Measurements from ENCODE around the gene HAO2.

The HAO2 gene

DNA sequence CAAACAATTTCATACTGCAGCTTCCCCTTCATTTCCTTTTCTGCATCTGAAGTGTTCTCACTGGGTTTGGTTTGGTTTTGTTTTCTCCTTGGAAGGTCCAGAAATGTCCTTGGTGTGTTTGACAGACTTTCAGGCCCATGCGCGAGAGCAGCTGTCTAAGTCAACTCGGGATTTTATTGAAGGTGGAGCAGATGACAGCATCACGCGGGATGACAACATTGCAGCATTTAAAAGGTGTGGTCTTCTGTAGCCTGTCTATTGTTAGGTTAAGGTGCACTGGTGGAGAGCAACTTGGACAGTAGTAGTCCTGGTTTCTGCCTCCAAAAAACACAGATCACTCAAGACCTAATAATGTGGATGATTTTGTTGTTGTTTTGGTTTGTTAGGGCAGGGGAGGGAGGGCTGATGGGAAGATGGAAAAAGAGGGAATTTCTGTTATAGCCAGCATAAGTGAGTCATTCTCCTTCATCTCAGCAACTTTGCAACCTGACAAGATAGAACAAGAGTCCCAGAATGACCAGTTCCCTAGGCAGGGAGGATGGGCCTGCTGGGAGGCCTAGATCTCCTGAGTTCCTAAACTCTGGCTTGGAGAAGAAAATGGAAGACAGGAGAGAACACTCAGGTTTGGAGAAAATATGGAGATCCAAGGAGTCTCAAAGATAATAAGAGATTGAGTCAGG lies 12.5 kb downstream of the HAO2 start:
- DNase-seq = no peak

DNA sequence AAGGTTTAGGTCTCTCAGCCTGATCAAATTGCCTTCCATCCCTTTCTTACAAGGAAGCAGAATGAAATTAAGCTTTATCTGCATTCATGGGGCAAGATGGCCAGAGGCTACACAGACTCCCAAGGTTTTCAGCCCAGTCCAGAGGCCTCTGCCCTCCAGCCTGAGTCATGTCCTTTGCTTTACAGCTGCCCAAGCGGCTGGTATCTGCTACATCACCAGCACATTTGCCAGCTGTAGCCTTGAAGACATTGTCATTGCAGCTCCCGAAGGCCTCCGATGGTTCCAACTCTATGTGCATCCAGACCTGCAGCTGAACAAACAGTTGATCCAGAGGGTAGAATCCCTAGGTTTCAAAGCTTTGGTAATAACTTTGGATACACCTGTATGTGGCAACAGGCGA lies 16.0 kb downstream of the HAO2 start:
- DNase-seq = no peak

DNA sequence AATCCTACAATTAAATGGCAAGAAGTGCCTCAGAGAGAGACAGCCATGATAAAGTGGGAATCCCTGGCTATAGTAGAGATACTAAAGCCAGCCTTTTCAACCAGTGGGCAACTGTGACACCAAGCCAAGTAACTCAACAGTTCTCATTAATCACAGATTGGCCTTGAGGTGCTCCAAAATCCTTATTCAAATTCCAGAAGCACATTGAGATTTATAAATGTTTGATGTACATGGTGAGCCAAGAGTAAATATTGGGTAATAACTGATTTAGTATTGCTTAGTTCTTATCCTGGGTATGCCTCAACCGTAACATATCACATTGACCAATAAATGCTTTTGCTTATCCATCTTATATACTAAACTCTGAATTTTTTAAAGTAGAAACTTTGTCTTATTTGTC lies 17.1 kb downstream of the HAO2 start:
- no peak for DNase-seq

DNA sequence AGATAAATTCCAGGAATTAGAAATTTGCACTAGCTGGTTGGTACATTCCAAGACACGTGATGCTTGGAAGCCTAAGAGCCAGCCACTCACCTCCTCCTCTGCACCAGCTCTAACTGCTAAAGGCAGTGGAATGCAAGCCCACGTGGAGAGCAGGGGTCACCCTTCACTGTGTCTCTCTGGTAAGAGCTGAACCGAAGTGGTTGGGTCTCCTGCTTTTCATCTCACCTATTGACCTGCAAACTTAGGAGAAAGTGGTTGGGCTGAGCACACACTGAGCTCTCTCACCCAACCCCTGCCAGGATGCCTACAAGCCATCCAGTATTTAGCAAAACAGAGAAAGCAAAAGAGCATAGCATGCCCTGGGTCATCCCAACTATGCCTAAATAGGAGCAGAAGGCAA lies 19.3 kb downstream of the HAO2 start:
- DNase-seq = no peak

DNA sequence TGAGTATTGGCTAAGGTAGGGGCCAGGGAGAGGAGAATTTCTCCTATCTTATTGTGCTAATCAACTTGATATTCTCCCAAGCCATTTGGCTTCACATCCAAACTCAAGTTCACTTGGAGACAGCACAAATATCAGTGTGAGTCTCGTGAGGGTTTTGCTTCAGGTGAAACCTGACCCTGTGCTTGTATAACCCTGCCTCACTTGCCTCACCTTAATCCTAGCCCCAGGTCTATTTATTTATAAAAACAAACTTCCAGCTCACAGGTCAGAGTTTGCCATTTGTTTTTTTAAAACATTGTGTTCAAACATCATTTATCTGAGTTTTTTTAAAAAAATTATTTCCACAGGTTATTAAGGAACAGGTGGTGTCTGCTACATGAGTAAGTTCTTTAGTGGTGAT lies 19.9 kb downstream of the HAO2 start:
- DNase-seq = no peak

DNA sequence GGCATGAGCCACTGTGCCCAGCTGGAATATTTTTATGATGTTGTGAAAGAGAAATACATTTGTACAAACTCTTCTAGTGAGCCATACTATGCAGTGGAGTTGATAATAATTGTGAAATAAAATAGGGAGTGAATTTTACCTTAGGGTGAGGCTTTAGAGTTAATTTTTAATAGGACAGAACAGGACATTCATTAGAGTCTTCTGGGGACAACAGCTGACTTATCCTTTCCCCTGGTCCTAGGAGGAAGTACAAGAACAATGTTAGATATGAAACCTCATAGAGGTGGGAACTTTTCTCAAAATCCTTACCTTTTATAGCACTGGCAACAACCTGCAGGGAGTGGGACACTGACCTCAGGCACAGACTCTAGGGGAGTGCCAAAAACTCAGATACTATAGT lies 21.9 kb downstream of the HAO2 start:
- no peak for DNase-seq

DNA sequence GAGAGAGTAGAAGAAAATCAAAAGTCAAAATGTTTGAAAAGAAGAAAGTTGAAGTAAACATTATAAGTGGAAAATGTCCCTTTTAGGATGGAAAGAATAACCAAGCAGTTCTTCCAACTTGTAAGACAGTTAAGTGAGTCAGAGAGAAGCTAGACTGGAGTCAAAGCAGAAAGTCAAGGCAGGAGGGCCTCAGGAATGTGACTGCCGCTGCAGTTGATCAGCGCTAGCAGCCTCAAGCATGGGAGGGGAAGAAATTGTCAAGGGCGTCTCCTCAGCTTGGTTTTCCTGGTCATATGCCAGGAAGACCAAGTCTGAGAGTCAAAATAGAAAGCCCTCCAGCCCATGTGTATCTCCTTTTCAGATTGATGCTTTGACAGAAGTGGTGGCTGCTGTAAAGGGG lies 23.2 kb downstream of the HAO2 start:
- no peak for DNase-seq

DNA sequence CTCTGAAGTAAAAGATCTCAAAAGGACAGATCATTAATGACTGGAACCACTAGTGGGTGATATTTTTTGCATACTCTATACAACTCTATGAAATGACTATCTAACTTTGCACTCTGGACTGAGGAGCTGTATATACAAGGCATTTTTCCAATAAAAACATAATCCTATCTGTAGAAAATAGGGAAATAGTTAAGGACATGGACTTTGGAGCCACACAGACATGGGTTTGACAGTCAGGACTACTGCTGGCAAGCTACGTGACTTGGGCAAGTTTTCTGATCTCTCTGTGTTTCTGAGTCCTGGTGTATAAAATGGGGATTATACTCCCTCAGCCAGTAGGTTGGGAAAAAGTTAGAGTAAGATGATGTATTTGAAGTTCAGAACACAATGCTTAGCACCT lies 25.5 kb downstream of the HAO2 start:
- no peak for DNase-seq

DNA sequence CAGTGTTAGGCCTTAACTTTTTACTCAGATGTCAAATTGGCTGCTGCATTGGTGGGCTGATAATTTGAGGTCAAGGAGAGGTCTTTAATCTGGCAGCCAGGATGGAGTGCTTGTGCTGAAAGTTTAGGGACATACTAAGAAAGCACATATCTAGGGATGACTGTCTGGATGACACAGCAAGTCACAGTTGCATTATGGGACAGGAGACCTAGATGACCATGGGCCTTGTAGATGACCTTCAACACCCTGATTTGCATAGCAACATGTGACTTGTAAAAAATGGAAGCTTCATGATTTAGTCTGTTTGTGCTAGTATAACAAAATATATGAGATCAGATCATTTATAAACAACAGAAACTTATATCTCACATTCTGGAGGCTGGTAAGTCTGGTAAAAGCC lies 28.4 kb downstream of the HAO2 start:
- DNase-seq = no peak

DNA sequence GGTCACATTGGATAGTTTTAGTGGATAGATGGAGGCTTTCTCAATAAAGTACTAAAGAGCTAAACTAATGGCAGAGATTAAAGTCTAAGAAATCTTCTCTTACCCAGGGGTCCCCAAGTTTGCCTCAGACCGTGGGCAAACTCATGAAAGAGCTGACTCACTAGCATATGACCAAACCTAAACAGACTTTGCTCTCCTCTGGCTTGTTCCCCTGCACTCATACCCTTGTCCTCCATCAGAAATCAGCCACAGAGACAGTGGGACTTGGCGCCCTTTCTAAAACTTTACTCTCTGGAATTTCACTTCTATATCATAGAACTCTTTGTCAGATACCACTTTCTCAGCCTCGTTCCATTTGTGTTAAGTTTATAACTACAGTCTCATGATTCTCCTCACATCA lies 29.4 kb downstream of the HAO2 start:
- DNase-seq = no peak

DNA sequence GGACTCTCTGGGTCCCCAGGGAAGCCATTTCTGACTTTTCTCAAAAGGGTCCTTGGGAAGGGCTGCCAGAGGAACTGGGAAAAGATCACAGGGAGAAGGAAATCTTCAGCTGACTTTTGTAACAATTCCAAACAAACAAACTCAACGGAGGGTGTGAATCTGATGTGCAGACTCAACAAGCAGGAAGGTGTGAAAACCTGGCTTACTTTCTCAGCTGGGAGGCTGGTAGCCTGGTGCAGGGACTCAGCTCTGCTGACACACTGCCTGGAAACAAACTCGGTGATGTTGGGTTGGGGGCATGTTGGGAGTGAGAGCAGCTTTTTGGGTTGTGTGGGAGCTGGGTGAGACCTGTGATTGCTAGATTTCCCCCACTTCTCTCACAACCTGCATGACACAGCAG lies 36.2 kb downstream of the HAO2 start:
- no peak for DNase-seq

DNA sequence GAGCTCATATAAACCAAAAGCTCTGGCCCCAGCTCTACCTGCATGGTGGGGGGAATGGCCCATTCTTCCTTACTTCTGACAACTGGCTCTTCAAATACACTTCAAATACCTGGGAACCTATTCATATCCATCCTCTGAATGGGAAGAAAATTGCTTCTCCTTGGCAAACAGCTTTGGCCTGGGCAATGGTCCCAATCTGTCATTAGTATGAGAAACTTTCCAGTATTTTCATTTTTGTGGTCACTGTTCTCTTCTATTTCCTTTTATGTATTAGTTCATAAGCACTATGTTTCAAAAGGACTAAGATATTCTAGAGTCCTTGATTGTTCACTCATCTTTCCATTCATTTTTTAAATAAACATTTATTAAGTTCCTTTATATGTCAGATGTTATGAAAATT lies 41.1 kb downstream of the HAO2 start:
- no peak for DNase-seq

DNA sequence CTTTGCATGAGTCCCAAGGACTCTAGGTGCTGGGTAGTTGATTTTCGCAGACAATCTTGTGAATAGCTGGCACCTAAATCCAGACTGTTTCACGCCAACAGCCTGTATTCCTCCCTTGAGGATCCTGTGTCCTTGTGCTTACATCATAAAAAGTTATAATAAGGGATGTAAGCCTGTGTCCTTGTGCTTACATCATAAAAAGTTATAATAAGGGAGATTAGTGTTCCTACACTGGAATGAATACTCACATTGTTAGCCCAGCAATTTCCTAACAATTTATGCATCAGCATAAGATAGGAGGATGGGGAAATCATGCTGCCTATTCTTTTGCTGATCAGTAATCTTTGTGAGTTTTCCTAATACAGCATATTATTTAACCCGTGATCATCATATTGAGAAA lies 42.4 kb downstream of the HAO2 start:
- DNase-seq = no peak

DNA sequence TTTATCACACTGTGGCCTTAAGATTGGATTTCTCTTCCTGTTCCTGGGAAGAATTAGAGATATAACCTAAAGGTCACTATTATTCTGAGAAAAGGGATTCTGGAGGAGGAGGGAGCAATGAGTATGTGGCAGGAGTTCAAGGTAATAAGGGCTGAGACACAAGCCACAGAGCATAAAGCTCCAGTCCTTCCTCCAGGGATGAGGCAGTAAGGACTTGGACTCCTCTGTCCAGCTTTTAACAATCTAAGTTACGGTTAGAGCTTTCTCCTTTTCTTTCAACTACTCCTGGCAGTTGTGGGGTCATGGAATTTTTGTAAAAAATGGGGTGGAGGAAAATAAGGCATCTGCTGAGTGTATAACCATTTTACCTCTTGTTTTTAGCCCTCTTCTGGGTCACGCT lies 46.4 kb downstream of the HAO2 start, which contains the start of gene HSD3B2:
Gene HSD3B2, plus strand, starts transcription at position 201 of the 400 bp plus-strand sequence. CDS start 270 bp downstream, outside the sequence.
- no peak for DNase-seq

DNA sequence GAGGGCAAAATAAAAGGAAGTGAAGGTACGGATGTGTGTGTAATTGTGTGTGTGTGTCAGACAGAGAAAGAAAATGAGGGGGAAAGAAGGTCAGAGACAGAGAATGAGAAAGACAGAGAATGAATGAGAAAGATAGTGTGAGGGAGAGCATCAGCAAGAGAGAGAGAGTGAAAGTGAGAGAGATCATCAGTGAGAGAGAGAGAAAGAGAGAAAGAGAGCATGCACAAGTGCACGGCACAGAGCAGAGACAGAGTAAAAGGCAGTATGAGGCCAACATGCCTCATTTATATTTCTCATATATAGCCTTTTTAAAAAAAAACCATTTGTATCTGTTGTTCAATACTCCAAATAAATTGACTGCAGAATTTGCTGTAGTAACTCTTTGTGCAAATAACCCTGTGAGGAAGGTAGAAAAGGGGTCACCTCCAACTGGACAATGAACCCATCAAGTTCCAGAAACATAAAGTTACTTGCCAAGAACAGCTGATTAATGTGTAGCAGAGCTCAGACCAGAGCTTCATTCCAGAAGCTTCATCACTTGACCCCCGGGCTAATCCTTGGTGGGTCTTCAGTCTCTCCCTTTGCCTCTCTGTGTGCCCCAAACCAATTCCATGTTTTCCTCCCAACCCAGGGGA lies 47.5 kb downstream of the HAO2 start:
- no peak for DNase-seq

DNA sequence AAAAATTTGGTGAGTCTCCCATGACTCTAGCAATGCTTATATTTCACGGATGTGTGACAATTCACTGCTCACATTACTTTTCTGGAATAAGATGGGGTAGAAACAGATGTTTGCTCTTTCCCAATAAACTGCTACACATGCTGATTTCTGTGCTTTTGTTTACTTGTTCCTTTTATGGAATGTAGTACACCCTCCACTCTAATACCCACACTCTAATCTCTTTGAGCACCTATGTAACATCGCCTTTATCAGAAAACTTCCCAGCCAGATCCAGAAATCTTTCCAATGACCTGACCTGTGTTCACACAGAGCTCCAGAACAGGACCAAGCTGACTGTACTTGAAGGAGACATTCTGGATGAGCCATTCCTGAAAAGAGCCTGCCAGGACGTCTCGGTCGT lies 50.5 kb downstream of the HAO2 start:
- no peak for DNase-seq

DNA sequence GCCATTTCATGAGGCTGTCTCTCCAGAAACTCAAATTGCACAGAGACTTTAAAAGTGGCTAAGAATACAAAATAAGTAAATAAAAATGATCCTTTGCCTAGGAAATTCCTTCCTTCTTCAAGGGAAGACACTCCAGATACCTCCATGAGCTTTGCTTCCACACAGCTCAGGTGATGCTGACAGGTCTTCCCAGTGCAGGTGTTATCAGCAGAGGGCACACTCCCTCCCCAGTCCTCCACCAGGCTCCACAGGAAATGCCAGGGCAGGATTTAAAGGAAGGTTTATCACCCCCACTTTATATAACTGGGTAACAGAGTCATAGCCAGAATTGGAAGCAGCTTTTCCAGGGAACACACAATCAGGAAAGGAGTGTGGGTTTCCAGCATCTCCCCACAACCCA lies 52.1 kb downstream of the HAO2 start:
- DNase-seq = no peak

DNA sequence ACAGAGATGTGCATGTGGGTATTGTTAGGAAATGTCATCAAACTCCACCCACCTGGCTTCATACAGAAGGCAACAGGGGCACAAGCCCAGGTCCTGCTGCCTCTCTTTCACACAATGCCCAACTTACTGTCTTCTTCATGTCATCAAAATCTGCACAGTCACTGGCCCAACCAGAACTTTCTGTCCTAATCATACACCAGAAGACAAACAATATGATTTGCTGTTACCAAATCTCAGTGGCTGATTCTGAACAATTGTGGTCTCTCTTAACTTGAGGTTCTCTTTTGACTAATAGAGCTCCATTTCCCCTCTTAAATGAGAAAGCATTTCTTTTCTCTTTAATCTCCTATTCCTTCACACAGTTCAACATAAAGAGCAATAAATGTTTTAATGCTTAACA lies 54.0 kb downstream of the HAO2 start:
- no peak for DNase-seq

DNA sequence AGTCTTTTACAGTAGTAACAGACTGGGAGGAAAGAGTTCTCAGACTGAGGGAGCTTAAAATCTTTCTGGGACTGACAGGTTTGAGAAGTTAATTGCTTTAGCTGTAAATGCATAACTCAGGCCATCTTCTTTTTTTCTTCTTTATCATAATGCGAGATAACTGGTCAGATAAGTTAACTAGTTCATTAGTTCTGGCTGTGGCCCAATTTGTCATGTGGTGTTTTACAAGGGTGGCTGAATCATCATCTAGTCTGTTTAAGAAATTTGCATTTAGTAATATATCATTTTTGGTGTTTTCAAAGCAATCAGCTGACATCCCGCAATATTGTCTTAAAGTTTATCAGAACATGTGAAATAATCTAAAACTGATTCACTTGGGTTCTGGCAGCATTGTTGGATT lies 60.4 kb downstream of the HAO2 start:
- DNase-seq = no peak

DNA sequence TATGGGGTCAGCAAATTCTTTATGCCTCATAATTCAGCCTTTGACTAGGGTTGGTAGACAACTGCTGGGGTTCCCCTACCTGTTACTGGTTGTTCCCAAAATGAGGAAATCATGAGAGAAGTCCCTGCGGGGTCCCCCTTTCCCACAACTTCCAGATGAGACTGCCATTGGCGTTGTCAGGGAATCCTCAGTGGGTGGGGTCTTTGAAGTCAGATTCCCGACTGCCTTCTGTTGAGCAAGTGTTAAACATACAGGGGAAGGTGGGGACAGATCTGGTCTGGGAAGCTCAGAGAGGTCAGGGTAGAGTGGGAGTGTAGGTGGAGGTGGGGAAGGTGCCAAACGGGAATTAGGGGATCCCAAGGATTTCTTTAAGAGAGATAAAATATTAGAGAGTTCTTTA lies 61.1 kb downstream of the HAO2 start:
- no peak for DNase-seq

DNA sequence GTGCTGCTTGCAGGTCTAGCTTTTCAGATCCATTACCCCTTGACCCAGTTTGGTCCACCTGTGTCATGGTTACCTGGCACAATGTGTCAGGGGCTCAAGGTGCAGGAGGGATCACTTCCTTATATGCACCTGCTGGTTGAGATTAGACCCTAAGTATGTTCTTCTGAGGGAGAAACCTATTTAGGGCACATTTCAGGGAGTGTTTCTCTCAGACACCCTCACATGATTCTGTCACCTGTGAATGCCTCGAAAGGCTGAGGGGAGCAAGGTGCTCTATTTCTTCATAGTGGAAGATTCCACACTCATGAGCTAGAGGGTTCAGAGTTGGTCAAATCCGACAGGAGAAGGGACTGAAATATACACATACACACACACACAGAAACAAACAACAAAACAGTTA lies 61.9 kb downstream of the HAO2 start:
- DNase-seq = no peak

DNA sequence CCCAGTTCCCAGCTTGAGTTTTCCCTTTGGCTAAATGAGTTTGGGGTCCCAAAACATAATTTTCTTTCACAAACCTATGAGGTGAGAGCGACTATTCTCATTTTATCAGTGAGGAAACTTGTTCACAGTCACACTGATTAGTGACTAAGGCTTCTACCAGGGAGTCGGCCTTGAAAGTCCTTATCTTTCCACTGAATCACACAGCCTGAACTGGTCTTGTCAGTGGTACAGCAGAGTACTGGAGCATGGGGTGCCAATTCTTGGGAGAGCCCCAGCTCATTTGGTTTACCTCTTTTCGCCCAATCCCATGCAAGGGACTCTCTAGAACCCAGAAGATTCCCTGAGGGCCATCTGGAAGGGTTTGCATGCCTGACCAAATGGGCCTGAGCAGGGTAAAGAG lies 63.3 kb downstream of the HAO2 start:
- no peak for DNase-seq

DNA sequence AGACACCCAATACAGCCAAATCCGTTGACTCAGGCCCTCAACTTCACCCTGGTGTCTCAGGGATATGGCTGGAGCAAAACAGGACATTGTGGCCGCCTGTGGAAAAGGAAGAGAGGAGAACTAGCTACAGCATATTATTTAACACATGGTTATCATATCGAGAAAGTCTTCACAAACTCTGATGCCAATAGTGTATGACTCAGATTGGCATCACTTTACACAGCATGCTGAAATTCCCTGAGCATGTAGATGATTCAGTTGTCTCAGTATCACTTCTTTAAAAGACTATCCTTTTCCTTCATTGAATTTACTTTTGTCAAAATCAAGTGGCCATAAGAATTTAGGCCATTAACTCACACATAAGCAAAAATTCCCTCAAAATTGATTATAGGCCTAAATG lies 66.5 kb downstream of the HAO2 start:
- DNase-seq = no peak

DNA sequence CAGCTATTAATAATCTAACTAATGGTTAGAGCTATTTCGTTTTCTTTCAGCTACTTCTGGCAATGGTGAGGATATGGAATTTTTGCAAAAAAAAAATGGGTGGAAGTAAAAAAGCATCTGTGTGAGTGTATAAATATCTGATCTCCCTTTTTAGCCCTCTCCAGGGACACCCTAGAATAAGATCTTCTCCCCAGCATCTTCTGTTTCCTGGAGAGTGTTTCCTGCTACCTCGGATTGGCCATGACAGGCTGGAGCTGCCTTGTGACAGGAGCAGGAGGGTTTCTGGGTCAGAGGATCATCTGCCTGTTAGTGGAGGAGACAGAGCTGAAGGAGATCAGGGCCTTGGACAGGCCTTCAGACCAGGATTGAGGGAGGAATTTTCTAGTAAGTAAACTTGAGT lies 70.2 kb downstream of the HAO2 start:
- no peak for DNase-seq

DNA sequence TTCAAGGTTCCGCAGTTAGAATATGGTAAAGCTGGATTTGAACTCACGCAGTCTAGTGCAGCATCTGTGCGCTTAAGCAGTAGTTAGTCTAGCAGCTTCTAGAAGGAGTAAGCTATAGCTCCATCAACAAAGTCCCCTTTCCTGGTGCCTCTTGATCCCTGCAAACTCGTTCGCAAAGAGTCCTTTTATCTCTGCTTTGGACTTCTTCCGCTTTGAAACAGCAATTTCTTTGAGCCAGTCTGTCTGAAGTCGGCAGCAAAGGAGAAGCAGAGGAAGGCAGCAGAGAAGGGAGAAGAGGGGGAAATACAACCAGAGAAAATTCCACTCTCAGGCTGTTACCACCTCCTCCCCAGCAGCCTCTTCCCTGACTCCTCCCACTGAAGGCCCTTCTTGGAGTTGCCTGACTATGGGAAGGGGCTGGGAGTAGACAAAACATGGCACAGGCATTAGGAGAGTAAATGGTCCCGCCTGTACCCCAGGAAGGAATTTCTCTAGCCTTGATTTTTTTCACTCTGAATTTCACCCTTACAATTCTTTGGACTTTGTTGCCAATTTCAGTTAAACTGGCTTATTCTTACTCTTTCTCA lies 72.2 kb downstream of the HAO2 start:
- DNase-seq = no peak

Measured in CD4-positive, alpha-beta T cell treated with Interleukin-4 for 4 hours (primary cell).